GM06990 (cell line): ENCODE data around the gene HEATR1.
A peak's percentile ranks its signal among the peaks of the same experiment; 100 is the strongest.

Source experiments
- DNase-seq: peaks from one replicate; pipeline ENCODE4 v3.0.0-alpha.2; 2011; ENCODE audit not compliant: insufficient read length; ENCODE audit errors: extremely low read depth
- H3K27me3 ChIP-seq: replicated peaks from 2 replicates; pipeline ENCODE4 v1.6.0; 2011; ENCODE audit warnings: low read length; ENCODE audit not compliant: control insufficient read depth, insufficient read depth
- H3K36me3 ChIP-seq: 2 replicates; pipeline ENCODE4 v1.5.1; 2011; ENCODE audit warnings: low read length; ENCODE audit not compliant: control insufficient read depth, insufficient read depth
- H3K4me3 ChIP-seq: replicated peaks from 2 replicates; pipeline ENCODE4 v1.5.1; 2011; ENCODE audit warnings: low read depth, mild to moderate bottlenecking, control low read depth, low read length
- TF ChIP-seq, protein P1 (sequence below): IDR thresholded peaks from 2 replicates; pipeline ENCODE4 v1.5.1; 2011; ENCODE audit warnings: low read length, control low read depth, mild to moderate bottlenecking, inconsistent platforms; ENCODE audit not compliant: insufficient read depth, poor library complexity, severe bottlenecking

The HEATR1 gene

DNA sequence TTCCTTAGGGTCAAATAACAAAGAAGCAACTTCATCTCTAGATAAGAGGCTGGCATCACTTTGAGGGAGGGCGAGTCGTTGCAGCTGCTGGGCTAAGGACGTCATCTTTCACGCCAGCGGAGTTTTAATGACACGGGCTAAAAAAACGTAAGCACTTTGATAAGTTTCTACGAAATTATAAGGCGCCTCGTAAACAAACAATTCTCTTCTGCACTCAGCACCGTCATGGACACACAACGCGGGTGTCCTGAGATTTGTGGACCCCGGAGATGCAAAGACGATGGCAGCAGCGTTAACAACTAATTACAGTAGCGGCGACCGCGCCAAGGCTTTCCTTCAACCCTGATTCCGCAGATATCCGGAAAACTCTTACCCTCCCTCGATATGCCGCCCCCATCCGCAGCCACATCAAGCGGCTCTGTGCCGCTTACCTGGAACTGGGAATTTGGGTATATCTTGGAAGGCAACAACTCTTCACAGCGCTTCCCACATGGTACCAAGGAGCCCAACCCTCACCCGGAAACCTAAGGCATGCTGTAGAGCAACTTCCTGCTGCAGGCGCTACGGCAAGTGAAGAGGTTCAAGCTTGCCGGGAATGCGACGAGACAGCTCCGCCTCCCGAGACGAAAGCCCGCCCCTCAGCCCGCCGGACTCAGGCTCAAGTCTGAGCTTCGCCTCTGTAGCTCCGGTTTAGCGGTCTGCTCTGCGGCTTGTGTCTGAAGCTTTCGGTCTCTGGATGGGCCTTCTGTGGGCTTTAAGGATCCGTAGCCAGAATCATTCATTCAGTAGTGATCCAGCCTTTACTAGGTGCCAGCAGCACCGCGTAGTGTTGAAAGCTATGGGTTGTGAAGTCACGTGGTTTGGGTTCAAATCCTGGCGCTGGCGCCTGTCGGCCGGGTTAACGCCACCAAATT, at the start of gene HEATR1:
HEATR1 (minus strand) TSS at position 526 of the 914 bp plus-strand sequence; CDS start at position 105, 421 bp downstream.
- no peaks in the 10 kb centered on the region; the same call in 1 of the 2 replicates for H3K36me3 ChIP-seq
- peak; percentile 92 for DNase-seq
- H3K27me3 ChIP-seq = no peaks in the 10 kb centered on the region
- peak within 1 kb of the TSS; percentile 83 for H3K4me3 ChIP-seq
- TF ChIP-seq, protein P1, sequence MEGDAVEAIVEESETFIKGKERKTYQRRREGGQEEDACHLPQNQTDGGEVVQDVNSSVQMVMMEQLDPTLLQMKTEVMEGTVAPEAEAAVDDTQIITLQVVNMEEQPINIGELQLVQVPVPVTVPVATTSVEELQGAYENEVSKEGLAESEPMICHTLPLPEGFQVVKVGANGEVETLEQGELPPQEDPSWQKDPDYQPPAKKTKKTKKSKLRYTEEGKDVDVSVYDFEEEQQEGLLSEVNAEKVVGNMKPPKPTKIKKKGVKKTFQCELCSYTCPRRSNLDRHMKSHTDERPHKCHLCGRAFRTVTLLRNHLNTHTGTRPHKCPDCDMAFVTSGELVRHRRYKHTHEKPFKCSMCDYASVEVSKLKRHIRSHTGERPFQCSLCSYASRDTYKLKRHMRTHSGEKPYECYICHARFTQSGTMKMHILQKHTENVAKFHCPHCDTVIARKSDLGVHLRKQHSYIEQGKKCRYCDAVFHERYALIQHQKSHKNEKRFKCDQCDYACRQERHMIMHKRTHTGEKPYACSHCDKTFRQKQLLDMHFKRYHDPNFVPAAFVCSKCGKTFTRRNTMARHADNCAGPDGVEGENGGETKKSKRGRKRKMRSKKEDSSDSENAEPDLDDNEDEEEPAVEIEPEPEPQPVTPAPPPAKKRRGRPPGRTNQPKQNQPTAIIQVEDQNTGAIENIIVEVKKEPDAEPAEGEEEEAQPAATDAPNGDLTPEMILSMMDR = no peak

DNA sequence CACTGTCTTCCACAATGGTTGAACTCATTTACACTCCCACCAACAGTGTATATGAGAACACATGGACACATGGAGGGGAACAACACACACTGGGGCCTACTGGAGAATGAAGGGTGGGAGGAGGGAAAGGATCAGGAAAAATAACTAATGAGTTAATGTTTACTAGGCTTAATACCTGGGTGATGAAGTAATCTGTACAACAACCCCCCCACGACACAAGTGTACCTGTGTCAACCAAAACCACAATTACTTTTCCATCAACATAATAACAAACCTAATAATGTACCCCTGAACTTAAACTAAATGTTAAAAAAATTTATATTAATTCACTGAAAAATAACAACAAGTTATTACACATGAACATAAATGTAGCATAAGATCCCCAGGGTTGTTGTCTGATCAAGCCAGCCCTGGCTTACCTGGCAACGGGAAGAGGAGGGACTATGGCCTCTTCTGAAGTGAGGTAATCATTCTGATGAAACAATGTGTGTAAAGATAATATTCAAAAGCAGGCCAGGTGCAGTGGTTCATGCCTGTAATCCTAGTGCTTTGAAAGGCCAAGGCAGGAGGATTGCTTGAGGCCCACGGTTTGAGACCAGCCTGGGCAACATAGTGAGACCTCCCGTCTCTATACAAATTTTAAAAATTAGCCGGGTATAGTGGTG, 40.8 kb upstream of the HEATR1 start:
- no peak for DNase-seq
- TF ChIP-seq, protein P1 = no peak
- Histone ChIP-seq H3K4me3 (no peak overlapping the region), H3K27me3 (no peaks in the 10 kb centered on the region), H3K36me3 (no peaks in the 10 kb centered on the region)

GRCh38 chr1:236642763-236643162, 38.4 kb upstream of the HEATR1 start:
- no peak for DNase-seq
- H3K4me3 ChIP-seq = no peak overlapping the region
- H3K27me3 ChIP-seq = no peaks in the 10 kb centered on the region
- TF ChIP-seq, protein P1 = no peak
- no peaks in the 10 kb centered on the region for H3K36me3 ChIP-seq

GRCh38 chr1:236639686-236640085, 35.4 kb upstream of the HEATR1 start:
- TF ChIP-seq, protein P1 = no peak
- H3K36me3 ChIP-seq = no peaks in the 10 kb centered on the region
- no peak overlapping the region for H3K4me3 ChIP-seq
- no peak for DNase-seq
- no peaks in the 10 kb centered on the region for H3K27me3 ChIP-seq

GRCh38 chr1:236638945-236639344, 34.6 kb upstream of the HEATR1 start:
- TF ChIP-seq, protein P1 = no peak
- Histone ChIP-seq H3K4me3 (no peak overlapping the region), H3K36me3 (no peaks in the 10 kb centered on the region), H3K27me3 (no peaks in the 10 kb centered on the region)
- no peak for DNase-seq
